Amniotic epithelial cell (primary cell): Measurements from ENCODE around the gene MSRB1.
"Not testable (repeated sequence)": the region's sequence is repeated elsewhere in the genome, so short reads cannot be mapped to it uniquely, and the experiment has no call there.

Experiments used
- DNase-seq: peaks from one replicate; pipeline ENCODE4 v3.0.0-alpha.2; 2010; ENCODE audit warnings: low read depth

MSRB1 gene

GRCh38 chr16:1978476-1979120 is 35.6 kb upstream of the MSRB1 start:
- DNase-seq = no peak

GRCh38 chr16:1977875-1978268 is 34.9 kb upstream of the MSRB1 start:
- no peak for DNase-seq

GRCh38 chr16:1976951-1977874 is 34.2 kb upstream of the MSRB1 start:
- DNase-seq = no peak

GRCh38 chr16:1976216-1976520 is 33.2 kb upstream of the MSRB1 start:
- no peak for DNase-seq

- no peak for DNase-seq
Measured at GRCh38 chr16:1975432-1976215, 32.6 kb upstream of the MSRB1 start.

GRCh38 chr16:1974157-1975070 is 31.4 kb upstream of the MSRB1 start:
- no peak for DNase-seq

GRCh38 chr16:1973461-1974156 is 30.6 kb upstream of the MSRB1 start:
- no peak for DNase-seq

GRCh38 chr16:1972490-1972877 is 29.5 kb upstream of the MSRB1 start:
- peak; percentile 12 for DNase-seq

GRCh38 chr16:1971796-1972489 is 28.9 kb upstream of the MSRB1 start, which contains the start of gene TBL3:
Gene TBL3, plus strand, starts transcription at chr16:1972053. Its CDS starts 112 bp downstream, at chr16:1972165.
- peak; percentile 89 for DNase-seq

- no peak for DNase-seq
Measured at GRCh38 chr16:1968146-1968953, 25.4 kb upstream of the MSRB1 start.

GRCh38 chr16:1966460-1966859 is 23.5 kb upstream of the MSRB1 start, which contains the start of gene RNF151:
Gene RNF151, plus strand, starts transcription at chr16:1966856. Its CDS starts 26 bp downstream, at chr16:1966882.
- DNase-seq = no peak

GRCh38 chr16:1965396-1966001 is 22.5 kb upstream of the MSRB1 start:
- DNase-seq = no peak

GRCh38 chr16:1964506-1965395 is 21.8 kb upstream of the MSRB1 start, which contains the start of gene RPS2:
Gene RPS2, minus strand, starts transcription at chr16:1964826. Its CDS starts 201 bp downstream, at chr16:1964625.
- DNase-seq = peak; percentile 98

GRCh38 chr16:1963806-1964505 is 21.0 kb upstream of the MSRB1 start:
- peak; percentile 35 for DNase-seq

- not testable (repeated sequence) for DNase-seq
Measured at GRCh38 chr16:1962161-1963153, 19.5 kb upstream of the MSRB1 start.

- DNase-seq = no peak
Measured at GRCh38 chr16:1961651-1962067, 18.7 kb upstream of the MSRB1 start.
